Myometrial cell (primary cell): ENCODE results near the gene ST6GALNAC4. TPM values are rescaled to one million over a fixed set of nuclear protein-coding genes. Genes with fewer than 3 reads are reported as not detected.

Experiments
- total RNA-seq: library from RNA; depleted of rRNA; stranded (reverse); fragments of >200 nt; gene quantifications from 2 replicates; pipeline ENCODE4 v1.2.3, GENCODE V29; 2015

Gene ST6GALNAC4, protein sequence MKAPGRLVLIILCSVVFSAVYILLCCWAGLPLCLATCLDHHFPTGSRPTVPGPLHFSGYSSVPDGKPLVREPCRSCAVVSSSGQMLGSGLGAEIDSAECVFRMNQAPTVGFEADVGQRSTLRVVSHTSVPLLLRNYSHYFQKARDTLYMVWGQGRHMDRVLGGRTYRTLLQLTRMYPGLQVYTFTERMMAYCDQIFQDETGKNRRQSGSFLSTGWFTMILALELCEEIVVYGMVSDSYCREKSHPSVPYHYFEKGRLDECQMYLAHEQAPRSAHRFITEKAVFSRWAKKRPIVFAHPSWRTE
- total RNA-seq: 38.3 and 43.2 TPM in 2 replicates

DNA sequence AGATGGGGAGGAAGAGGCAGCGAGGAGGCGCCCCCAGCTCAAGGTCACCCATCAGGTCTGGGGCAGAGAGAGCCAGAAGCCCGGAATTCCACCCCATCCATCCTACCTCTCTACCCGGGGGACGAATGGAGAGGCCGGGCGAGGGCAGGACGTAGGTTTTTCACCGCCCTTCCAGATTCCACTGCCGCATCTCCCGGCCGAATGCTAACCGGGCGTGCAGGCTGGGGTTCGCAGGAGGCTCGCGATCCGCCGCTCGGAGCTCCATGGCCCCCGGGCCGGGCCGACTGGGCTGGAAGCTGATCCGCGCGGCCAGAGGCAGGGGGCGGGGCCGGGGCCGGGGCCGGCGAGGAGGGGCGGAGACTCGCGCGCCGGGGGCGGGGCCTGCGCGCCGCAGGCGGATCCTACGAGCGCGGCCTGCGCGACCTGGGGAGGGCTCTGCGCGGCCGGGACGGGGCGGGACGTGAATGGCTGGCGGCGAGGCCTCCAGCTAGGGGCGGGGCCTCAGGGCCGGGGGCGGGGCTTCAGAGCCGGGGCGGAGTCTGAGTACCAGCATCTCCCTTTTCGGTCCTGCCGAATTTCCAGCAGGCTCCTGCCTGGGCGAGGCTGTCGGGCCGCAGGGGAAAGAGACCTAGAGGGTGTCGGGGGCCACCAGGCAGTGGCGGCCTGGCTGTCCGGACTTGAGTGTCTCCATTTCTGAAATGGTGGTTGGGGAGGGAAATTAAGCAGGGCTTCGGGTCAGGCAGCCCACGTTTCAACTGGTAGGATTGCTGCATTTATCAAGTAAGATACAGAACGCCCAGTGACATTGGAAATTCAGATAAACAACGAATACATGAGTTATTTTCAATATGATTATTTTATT, at the start of gene ST6GALNAC4:
Gene ST6GALNAC4, minus strand, starts transcription at position 322 of the 862 bp plus-strand sequence. CDS start 622 bp downstream, outside the sequence.

DNA sequence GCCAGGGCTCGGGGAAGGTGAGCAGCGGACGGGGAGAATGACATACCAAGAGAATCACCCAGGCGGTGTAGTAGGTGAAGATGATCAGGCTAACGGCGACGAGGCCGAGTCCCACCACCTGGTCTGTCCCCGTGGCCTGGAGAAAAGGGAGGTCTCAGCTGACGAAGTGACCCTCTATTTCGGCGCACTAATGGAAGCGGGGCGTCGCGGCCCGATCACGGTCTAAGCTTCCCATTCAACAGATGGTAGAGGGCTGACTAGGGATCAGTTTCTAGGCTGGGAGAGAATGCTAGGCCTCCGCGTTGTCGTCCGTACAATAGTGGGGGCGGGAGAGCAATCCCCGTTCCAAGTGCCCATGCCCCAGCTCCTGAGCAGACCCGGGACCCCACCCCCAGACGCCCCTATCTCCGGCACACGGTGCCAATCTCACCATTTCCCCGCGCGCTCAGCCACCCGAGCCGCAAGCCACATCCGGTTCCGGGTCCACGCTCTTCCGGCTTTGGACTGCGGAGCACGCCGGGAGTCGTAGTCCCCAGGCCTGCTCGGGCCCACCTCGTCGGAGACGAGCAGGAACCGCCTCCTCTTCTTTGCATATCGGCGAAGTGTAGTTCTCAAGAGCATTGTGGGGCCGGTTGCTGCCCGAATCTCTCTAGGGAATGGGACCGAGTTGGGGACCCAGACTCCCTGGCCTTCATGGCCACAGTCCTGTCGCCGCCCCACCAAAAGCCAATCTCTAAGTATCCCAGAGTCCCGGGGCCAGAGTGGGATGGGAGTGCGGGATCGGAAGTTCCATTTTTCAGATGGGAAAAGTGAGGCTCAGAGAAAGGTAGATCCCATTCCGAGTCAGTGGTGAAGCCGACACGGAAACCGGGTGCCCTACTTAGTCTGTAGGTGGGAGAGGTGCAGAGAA, 20.8 kb upstream of the ST6GALNAC4 start, which contains the start of gene DPM2:
Gene DPM2, minus strand, starts transcription at position 467 of the 910 bp plus-strand sequence. Its CDS starts 34 bp downstream, at position 433.

DNA sequence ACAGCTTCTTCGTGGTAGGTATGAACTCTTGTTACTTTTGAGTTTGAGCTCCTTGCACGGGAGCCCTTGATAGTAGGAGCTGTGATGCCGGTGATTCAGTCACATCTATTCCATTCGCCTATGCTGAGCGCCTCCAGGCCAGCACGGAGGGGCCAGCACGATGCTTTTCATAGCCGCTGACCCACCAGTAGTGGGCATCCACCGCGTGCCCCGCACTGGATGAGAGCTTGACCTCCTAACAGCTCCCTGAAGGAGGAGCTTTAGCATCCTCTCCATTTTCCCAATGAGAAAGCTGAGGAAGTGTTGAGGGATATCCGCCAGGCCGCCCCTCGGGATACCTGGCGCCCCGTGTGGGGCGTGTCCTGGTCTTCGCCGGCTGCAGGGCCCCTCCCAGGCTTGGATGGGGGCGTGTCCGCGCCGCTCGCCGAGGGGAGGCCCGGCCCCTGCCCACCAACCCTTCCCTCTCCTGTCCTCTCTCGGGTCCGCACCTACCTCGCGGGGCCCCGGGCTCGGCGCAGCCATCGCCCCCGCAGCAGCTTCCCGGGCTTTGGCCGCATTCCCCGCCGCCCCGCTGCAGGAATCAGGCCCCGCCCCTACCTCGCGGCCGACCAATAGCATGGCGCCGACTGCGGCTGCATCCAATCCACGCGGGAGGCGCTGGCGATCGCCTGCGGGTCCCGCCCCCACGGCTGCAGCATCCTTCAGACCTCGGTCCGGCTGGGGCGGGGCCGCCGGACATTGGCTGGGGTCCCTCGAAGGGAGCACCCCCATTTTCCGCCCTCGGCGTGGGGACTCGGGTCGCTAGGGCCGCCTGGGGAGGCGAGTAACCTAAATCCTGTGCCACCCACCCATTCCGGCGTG, 13.6 kb upstream of the ST6GALNAC4 start, which contains the start of gene PIP5KL1:
Gene PIP5KL1, minus strand, starts transcription at position 547 of the 861 bp plus-strand sequence. Its CDS starts 25 bp downstream, at position 522.

DNA sequence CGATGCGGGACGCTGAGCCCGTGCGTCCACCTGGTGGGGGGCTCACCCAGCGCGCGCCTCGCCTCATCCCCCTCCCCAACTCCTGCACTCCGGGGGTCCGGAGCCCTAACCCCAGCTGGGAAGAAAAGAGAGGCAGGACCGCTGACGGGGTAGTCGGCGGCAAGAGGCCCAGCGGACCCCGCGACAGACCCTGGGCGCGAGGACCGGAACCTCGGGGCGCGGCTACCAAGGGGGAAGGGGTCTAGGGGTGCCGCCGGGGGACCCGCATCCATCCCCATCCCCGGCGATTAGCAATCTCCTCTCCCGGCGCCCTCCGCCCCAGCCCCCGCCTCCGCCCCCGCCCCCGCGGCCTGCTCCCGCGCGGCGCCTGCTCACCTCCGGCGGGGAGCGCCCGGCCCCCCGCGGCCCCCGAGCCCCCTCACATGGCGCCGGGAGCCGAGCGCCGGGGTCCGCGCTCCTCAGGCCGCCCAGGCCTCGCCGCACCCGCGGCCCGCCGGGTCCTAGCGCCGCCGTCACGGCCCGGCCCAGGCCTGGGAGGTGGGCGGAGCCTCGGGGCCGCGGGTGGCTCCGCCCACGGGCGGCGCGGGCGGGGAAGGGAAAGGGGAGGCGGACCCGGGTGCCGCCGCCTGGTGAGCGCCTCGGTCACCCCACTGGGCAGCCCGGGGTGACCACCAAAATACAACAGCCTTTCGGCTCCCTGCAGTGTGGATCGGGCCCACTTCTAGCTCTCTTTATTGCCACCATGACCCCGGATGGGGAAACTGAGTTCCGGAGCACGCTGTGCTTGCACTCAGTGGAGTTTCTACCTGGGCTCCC, 17.5 kb downstream of the ST6GALNAC4 start, which contains the start of gene ST6GALNAC6:
Gene ST6GALNAC6, minus strand, starts transcription at position 476 of the 816 bp plus-strand sequence. CDS start 1,622 bp downstream, outside the sequence.

DNA sequence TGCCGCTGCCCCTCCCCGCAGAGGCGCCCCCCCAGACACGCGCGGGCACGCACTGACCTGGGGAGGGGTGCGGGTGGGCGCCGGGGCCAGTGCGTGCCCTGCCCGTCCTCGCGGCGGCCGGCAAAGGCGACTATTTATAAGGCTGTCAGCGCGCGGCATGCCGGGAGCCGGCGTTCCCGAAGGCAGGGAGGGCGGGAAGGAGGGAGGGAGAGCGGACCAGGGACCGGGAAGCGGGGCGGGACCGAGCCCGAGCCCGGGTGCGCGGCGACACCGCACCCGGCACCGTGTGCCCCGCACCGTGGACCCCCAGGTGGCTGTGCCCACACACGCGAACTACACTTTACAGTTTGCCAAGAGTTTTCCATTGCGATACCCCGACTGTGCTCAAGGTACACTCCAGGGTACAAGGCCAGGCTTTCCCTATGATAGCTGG, 39.3 kb downstream of the ST6GALNAC4 start, which contains the start of gene AK1:
Gene AK1, minus strand, starts transcription at position 110 of the 433 bp plus-strand sequence. CDS start 3,058 bp downstream, outside the sequence.

Other genes with a start within 250 kb of the ST6GALNAC4 start
- gene CFAP157, start 210.1 kb downstream of the ST6GALNAC4 start, total RNA-seq: not detected in 2 replicates
- gene PTRH1, start 201.4 kb downstream of the ST6GALNAC4 start, total RNA-seq: 50.0 and 62.0 TPM in 2 replicates
- gene TTC16, start 201.0 kb downstream of the ST6GALNAC4 start, total RNA-seq: not detected in 2 replicates
- 16.0 and 23.4 TPM in 2 replicates for gene TOR2A, start 181.7 kb downstream of the ST6GALNAC4 start, total RNA-seq
- under 0.01 TPM in 1 of 2 replicates, not detected in the other for gene SH2D3C, start 138.4 kb downstream of the ST6GALNAC4 start, total RNA-seq
- 26.6 and 28.3 TPM in 2 replicates for gene CDK9, start 131.0 kb downstream of the ST6GALNAC4 start, total RNA-seq
- gene FPGS, start 114.2 kb downstream of the ST6GALNAC4 start, total RNA-seq: 47.0 and 71.2 TPM in 2 replicates
- gene ENG, start 62.4 kb downstream of the ST6GALNAC4 start, total RNA-seq: 54.2 and 57.7 TPM in 2 replicates
- 72.5 and 135 TPM in 2 replicates for gene AK1, start 39.4 kb downstream of the ST6GALNAC4 start, total RNA-seq
- gene ST6GALNAC6, start 17.4 kb downstream of the ST6GALNAC4 start, total RNA-seq: 78.7 and 81.3 TPM in 2 replicates
- 0.71 and 1.2 TPM in 2 replicates for gene PIP5KL1, start 13.7 kb upstream of the ST6GALNAC4 start, total RNA-seq
- 17.5 and 30.6 TPM in 2 replicates for gene DPM2, start 20.8 kb upstream of the ST6GALNAC4 start, total RNA-seq
- 8.9 and 90.8 TPM in 2 replicates for gene EEIG1, start 63.9 kb upstream of the ST6GALNAC4 start, total RNA-seq
- gene NAIF1, start 150.3 kb upstream of the ST6GALNAC4 start, total RNA-seq: 9.2 and 14.4 TPM in 2 replicates
- gene SLC25A25, start 151.2 kb upstream of the ST6GALNAC4 start, total RNA-seq: 20.2 and 21.1 TPM in 2 replicates
- 56.7 and 90.5 TPM in 2 replicates for gene PTGES2, start 210.7 kb upstream of the ST6GALNAC4 start, total RNA-seq
- gene LCN2, start 232.4 kb upstream of the ST6GALNAC4 start, total RNA-seq: not detected in 2 replicates
- gene BBLN, start 243.2 kb upstream of the ST6GALNAC4 start, total RNA-seq: 256 and 309 TPM in 2 replicates